Erythroblast (primary cell): Measurements from ENCODE around the gene PLEK.

ENCODE experiments used
- DNase-seq, 2 experiments: peaks; one replicate each; lab custom pipeline; 2025; lab: John Stamatoyannopoulos, UW
- GATA1 ChIP-seq: IDR thresholded peaks from 2 replicates; pipeline ENCODE4 v1.6.1; 2011; ENCODE audit warnings: low read depth, mild to moderate bottlenecking, control low read depth, low read length, moderate library complexity
- POLR2A ChIP-seq: IDR thresholded peaks from 2 replicates; pipeline ENCODE4 v1.6.1; 2011; ENCODE audit warnings: mild to moderate bottlenecking, low read length

Gene PLEK, protein sequence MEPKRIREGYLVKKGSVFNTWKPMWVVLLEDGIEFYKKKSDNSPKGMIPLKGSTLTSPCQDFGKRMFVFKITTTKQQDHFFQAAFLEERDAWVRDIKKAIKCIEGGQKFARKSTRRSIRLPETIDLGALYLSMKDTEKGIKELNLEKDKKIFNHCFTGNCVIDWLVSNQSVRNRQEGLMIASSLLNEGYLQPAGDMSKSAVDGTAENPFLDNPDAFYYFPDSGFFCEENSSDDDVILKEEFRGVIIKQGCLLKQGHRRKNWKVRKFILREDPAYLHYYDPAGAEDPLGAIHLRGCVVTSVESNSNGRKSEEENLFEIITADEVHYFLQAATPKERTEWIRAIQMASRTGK

GRCh38 chr2:68365087-68365486 is at the start of gene PLEK:
Gene PLEK (plus strand): TSS chr2:68365282. CDS start chr2:68365352, 70 bp downstream.
- peak; percentile 46 to 54 for DNase-seq

GRCh38 chr2:68316111-68316510 is 49.0 kb upstream of the PLEK start:
- TF ChIP-seq POLR2A (no peak), GATA1 (no peak)
- peak in 1 of 2 experiments; percentile 23 for DNase-seq

More at GRCh38 chr2:68365087-68365486, at the start of gene PLEK:
- TF ChIP-seq GATA1 (no peak), POLR2A (no peak)

GRCh38 chr2:68317971-68318913 is 46.8 kb upstream of the PLEK start:
- peak; percentile 60 for TF ChIP-seq POLR2A
- no peak for TF ChIP-seq GATA1
- peak; percentile 73 to 76 for DNase-seq

DNA sequence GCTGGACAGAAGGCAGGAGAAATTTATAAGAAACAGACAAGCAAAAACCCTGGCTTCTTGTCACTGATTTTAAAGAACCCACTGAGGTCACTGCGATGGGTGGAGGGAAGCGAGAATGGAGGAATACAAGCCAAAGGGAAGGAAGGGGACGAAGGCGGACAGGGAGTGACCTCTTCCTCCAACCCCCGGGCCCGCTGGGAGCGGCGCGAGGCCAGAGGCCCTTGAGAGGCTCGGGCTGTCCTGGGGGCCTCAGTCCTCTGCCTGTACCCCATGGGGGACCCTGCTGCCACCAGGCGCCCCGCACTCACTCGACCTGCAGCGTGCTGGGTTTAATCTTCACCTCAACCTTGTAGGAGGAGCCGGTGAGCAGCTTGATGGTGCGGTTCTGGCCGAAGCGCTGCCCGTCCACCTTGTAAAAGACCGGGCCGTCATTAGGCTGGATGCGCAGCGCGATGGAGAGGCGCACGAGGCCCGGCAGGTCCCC is 46.1 kb upstream of the PLEK start:
- DNase-seq, result peak; percentile 78 to 80
- TF ChIP-seq GATA1 (no peak), POLR2A (no peak)

DNA sequence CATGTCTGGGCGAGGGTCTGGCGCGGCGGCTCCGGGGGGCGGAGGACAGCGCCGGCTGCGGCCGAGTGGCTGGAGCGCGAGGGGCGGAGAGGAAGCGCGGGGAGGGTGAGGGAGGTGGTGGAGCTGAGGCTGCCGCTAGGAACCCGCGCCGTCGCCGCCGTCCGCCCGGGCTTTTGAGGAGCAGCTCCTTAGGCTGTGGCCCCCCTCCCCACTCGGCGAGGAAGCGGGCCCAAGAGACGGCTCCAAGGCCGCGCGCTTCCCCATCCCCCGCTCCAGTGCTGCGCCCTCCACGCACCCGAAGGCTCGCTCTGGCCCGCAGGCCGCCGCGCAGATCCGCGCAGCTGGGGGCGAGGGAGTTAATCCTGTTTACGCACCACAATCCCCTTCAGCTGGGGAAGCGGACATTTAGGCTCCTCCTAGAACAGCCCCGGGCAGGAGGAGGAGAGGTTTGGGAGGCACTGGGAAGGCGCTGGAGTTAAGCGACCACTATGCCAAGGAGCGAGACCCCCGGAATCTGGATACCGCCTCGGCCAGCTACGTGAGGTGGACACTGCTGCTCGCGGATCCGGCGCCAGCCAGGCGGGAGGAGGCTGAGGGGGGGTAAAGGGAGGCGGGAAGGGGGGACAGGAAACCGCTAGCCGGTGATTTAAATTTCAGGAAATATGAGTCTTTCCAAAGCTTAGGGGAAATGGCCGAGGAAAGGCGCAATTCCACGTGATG is 45.5 kb upstream of the PLEK start, which contains the start of gene CNRIP1:
Gene CNRIP1 (minus strand): TSS at position 552 of the 720 bp plus-strand sequence. CDS start 549 bp downstream, at position 3.
- no peak for TF ChIP-seq POLR2A
- no peak for TF ChIP-seq GATA1
- peak; percentile 80 to 83 for DNase-seq

- DNase-seq, result peak; percentile 96
- TF ChIP-seq GATA1 (no peak), POLR2A (peak; percentile 84)
Measured at GRCh38 chr2:68320118-68320641, 44.9 kb upstream of the PLEK start.

GRCh38 chr2:68325056-68325455 is 40.0 kb upstream of the PLEK start:
- TF ChIP-seq GATA1 (no peak), POLR2A (no peak)

GRCh38 chr2:68328901-68329300 is 36.2 kb upstream of the PLEK start:
- no peak for TF ChIP-seq POLR2A
- no peak for DNase-seq

More at GRCh38 chr2:68325056-68325455, 40.0 kb upstream of the PLEK start:
- no peak for DNase-seq

GRCh38 chr2:68330691-68331090 is 34.4 kb upstream of the PLEK start:
- no peak for TF ChIP-seq GATA1
- TF ChIP-seq POLR2A, result no peak
- peak in 1 of 2 experiments; percentile 52 for DNase-seq

GRCh38 chr2:68333009-68333408 is 32.1 kb upstream of the PLEK start:
- no peak for DNase-seq
- TF ChIP-seq GATA1 (no peak), POLR2A (no peak)

GRCh38 chr2:68333931-68334330 is 31.2 kb upstream of the PLEK start:
- DNase-seq, result no peak

DNA sequence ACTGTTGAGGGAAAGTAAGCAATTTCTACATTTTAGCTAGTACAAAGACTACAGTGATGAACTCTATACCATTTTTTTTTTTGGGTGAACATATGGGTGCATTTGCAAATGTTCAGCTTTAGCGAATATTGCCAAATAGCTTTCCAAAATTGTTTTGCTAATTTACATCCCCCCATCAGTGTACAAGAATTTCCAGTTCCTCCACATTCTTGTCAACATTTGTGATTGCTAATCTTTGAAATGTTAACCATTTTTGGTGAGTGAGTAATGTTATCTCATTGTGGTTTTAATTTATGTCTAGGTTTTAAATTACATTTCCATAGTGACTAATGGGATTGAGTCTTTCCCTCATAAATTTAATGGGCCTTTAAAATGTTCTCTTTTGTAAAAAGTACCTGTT is 28.9 kb upstream of the PLEK start:
- no peak for DNase-seq
- no peak for TF ChIP-seq GATA1

More at GRCh38 chr2:68333931-68334330, 31.2 kb upstream of the PLEK start:
- no peak for TF ChIP-seq GATA1

GRCh38 chr2:68340226-68341061 is 24.6 kb upstream of the PLEK start:
- DNase-seq, result peak in 1 of 2 experiments; percentile 33
- no peak for TF ChIP-seq GATA1
- TF ChIP-seq POLR2A, result no peak
